SW480 (cell line): ENCODE measurements around the gene CDC27.
"Not testable (repeated sequence)": the region's sequence is repeated elsewhere in the genome, so short reads cannot be mapped to it uniquely, and the experiment has no call there.

Source experiments
- DNase-seq: peaks from one replicate; pipeline ENCODE4 v3.0.0-alpha.2; 2016; ENCODE audit warnings: low spot score

Gene CDC27

DNA sequence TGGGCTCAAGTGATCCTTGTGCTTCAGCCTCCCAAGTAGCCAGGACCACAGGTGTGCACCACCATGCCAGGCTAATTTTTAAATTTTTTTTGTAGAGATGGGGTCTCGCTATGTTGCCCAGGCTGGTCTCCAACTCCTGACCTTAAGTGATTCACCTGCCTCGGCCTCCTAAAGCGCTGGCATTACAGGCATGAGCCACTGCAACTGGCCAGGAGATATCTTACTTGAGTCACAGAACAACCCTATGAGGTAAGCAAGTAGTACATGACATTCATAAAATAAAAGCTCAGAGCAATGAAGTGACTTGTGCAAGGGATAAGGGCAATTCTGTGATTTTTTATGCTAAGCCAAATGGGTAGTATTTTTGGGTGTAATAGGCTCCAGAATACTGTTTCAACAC, 57.3 kb downstream of the CDC27 start:
- DNase-seq = no peak

DNA sequence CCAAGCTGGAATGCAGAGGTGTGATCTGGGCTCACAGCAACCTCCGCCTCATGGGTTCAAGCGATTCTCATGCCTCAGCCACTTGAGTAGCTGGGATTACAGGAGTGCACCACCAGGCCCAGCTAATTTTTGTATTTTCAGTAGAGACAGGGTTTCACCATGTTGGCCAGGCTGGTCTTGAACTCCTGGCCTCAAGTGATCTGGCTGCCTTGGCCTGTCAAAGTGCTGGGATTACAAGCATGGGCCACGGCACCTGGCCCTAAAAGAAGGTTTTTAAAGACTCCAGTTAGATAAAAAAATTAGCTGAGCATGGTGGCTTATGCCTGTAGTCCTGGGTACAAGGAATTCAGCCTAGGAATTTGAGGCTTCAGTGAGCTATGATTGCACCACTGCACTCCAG, 62.3 kb downstream of the CDC27 start:
- not testable (repeated sequence) for DNase-seq

- DNase-seq = not testable (repeated sequence)
Observed at GRCh38 chr17:47123262-47123661, 65.8 kb downstream of the CDC27 start.

DNA sequence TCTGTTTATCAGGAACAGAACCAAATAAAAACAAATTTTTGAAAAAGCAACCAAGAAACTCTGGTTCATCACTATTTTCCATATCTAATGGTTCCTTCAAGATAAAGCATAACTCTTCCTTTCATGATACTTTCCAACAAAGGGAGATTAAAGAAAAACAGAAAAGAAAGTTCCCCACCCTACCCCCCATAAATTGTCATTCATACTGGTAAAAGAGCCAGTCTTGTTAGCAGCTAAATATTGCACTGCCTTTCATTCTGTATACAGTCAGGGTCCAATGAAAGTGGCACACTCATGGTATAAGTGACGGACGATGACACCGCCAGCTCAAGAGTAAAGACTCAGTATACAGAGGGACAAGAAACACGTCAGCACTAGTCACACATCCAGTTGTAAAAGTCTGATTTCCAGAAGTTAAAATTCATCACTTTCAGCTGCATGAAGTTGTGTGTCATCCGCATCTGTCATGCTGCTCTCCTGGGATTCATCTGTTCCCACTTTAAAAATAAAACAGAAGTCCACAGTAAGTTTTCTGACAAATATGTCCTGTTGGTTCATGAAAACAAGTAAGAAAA, 68.5 kb downstream of the CDC27 start:
- DNase-seq = no peak

DNA sequence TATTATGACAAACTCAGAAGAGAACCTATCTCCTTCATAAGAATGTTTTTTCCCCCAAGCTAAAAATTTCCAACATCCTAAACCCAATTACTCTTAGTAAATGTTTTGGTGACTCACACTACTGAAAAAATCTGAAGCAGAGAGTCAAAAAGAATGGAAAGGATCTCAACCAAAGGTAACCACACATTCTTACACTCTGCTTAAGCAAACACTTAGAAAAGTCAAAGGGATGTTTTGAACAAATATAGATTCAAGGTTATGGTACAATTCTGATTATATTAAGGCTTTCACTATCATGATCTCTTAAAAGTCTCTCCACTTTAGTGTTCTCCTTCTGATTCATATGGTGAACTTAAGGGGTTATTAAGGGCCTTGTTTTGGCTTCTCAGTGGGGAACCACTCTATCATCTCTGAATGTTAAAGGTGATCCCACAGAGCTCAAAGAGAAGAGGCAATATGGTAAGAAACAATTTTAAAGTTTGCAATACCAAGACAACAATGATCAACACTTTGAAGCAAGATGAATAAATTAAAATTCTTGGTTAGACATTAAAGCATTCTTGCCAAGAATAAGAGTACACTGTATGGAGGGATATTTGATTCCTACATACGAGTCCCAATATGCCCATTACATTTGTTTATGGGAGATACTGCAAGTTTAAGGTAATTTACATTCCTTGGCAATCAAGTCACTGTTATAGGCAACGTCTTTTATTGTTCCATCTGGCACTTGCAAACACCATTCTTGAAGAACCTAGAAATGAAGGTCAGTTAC, 69.2 kb downstream of the CDC27 start:
- no peak for DNase-seq

DNA sequence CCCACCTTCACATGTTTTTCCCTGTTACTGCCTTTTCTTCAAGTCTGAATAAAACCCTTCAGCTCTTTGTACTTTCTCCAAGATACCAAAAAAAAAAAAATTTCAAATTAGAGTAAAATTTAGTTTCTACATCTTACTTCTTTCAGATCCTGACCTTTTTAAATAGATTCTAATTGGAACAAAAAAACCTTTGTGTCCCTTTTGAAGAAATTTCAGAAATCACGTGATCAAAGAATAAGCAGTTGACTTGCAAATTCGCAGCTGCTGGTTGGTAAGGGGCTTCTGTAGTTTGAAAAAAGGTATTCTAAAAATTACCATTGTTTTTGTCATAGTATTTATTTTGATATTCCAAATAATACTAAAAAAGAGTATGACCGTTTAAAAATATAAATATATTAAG, 71.7 kb downstream of the CDC27 start:
- no peak for DNase-seq

DNA sequence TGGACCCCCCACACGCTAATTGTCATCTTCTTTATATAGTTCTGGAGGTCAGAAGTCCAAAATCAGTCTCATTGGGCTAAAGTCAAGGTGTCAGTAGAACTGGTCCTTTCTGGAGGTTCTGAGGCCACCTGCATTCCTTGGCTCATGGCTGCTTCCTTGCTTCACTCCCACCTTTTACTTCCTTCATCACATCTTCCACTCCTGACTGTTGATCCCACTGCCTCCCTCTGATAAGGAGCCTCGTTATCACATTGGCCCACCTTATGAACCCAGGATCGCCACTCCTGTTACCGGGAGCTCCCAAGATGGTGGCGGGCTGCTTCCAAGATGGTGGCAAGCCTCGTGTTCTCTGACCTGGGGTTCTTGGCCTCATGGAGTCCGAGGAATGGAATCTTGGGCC, 83.0 kb downstream of the CDC27 start:
- no peak for DNase-seq

DNA sequence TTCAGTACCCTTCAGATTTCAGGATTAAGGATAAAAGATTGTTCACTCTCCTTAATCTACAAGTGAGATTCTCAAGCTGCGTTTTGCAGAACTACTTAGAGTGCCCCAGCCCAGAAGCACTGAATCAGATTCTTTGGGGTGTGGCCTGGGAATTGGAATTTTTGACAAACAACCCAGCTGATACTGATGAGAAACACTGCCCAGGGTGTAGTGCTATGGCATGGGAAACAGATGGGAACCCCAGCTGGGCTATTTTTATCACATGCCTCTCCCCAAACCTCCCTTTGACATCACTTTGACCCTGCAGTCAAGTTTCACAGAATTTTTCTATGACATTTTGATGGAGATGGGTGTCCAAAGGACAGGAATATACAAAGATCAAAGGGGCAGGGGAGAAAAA, 83.8 kb downstream of the CDC27 start:
- DNase-seq = not testable (repeated sequence)

DNA sequence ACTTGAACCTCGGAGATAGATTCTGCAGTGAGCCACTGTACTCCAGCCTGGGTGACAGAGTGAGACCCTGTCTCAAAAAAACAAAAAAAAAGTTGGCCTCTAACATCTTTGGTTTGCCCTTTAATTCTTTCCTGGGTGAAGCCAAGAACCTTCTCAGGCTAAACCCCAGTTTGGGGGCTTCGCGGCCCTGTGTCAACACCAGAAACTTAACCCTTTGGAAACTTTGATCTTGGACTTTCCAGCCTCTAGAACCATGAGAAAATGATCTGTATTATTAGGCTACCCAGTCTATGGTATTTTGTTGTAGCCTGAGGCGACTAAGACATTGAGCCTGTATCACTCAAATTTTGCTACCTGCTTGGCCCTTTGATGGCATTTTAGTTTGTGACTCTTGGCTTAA, 86.2 kb downstream of the CDC27 start:
- no peak for DNase-seq

DNA sequence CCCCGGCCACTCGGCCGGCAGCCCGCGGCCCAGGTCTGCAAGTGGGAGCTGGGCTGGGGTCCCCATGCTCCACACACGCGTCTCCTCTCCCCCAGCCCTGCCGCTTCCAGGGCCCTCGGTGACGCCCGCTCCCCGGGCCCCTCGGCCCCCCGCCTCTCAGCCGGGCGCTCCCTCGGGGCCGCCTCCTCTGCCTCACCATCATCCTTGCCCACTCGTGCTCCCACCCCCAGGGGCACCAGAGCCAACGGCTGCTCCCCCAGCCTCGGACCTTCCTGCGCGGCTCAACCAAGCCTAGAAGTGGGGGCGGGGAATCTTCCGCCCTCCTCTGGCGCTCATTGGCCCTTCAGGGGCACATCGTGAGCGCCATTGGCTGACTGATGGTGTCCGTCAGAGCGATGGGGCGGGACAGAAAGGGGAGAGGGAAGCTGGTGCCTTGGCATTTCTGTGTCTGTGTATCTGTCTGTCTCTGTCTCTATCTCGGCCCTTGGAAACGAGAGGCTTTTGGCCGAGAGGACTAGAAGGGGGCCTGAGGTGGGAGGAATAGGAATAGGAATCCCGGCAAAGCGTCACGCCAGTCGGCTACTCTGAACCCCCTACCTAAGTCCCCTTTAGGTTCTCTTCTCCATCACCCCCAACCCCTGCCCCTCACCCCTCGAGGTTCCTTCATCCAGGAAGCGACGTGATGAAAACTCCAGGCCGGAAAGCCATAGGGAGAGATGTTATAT, 88.9 kb downstream of the CDC27 start:
- DNase-seq = peak; percentile 88

DNA sequence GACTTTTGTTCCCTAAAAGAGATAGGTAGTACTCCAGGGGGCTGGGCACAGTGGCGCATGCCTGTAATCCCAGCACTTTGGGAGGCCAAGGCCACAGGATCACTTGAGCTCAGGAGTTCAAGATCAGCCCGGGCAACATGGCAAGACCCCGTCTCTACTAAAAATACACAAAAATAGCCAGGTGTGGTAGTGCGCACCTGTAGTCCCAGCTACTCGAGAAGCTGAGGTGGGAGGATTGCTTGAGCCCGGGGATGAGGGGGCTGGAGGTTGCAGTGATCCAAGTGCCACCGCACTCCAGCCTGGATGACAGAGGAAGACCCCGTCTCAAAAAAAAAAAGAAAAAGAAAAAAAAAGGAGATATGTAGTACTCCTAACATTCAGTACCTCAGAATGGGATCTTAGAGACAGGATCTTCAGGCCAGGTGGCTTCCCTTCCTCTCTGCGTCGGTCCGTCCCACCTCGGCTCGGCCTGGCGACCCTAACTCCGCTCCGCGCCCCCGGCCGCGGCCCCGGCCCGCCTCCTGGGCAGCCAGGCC, 89.6 kb downstream of the CDC27 start:
- no peak for DNase-seq

- no peak for DNase-seq
Observed at GRCh38 chr17:47096343-47096742, 92.8 kb downstream of the CDC27 start.

DNA sequence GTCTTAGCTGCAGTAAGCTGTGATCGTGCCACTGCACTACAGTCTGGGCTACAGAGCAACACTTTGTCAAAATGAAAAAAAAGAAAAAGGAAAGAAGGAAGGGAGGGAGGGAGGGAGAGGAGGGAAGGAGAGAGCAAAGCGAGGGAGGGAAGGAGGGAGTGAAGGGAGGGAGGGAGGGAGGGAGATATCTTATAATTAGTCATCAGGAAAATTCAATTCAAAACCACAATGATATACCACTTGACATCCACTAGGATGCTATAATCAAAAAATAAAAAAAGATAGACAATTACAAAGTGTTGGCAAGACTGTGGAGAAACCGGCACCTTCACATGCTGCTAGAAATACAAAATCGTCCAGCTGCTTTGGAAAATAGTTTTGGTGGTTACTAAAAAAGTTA, 93.8 kb downstream of the CDC27 start:
- DNase-seq = no peak

- peak; percentile 34 for DNase-seq
Observed at GRCh38 chr17:47087093-47087492, 102.0 kb downstream of the CDC27 start.

GRCh38 chr17:47085736-47086135, 103.4 kb downstream of the CDC27 start:
- DNase-seq = no peak

DNA sequence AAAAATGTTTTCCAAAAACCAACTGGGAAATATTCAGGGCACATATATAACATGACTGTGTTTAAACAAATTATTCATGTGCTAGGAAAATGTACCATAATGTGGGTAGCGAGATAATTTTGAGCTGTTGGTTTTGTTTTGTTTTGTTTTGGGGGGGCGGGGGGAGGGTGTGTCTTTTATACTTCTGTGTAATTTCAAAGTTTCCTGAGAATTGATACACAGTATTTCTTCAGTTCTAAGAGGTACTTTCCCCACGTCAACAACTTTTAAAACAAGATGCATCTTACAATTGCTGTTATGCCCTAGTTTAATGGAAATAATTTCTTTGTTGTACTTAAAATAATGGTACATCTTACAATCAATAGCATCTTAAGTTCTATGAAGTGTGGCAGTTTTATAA, 110.3 kb downstream of the CDC27 start:
- no peak for DNase-seq

DNA sequence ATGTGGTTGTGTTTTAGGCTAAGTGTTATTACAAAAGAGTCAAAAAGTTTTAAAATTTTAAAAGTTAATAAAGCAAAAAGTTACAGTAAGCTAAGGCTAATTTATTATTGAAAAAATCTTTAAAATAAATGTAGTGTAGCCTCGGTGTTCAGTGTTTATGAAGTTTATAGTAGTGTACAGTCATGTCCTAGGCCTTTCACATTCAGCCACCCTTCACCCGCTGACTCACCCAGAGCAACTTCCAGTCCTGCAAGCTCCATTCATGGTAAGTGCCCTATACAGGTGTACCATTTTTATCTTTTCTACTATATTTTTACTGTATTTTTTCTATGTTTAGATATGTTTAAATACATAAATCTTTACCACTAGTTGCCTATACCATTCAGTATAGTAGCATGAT, 111.5 kb downstream of the CDC27 start:
- no peak for DNase-seq

- peak; percentile 14 for DNase-seq
Observed at GRCh38 chr17:47076171-47076570, 112.9 kb downstream of the CDC27 start.

- not testable (repeated sequence) for DNase-seq
Observed at GRCh38 chr17:47074361-47074760, 114.7 kb downstream of the CDC27 start.

DNA sequence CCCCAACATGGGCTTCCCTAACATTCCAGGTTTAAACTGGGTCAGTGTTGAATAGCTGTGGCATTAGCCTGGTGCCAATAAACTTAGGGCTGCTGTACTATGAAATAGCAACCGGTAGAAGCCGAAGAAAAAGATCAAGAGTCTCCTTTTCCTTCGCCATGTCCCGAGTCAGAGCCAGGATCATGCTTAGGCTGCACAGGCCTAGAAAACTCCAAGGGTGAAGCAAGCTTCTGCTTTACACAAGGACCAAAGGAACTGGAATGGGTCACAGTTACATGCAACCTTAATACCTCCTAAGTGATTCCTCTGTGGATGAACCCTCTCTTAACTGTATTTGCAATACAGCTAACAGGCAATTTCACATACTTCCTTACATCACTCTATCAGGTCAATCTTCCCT, 115.5 kb downstream of the CDC27 start:
- DNase-seq = not testable (repeated sequence)

DNA sequence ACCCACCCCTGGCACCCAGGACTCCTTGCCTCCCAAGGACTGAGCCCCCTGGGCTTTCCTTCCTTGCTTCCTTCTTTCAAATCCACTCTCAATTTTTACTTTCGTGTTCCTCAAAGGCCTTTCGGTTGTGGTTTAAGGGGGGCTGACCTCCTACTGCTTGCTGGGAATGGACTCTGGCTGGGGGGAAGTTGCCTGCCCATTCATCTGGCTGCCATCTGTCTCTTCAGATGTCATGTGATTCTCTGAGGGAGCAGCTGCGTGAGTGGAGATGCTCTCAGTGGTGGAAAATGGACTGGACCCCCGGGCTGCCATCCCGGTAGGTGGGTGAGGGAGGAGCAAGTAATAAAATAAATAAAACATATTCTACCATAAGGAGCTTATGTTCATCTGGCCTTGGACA, 116.2 kb downstream of the CDC27 start:
- no peak for DNase-seq

GRCh38 chr17:47071171-47071570, 117.9 kb downstream of the CDC27 start:
- not testable (repeated sequence) for DNase-seq

GRCh38 chr17:47070266-47070665, 118.8 kb downstream of the CDC27 start:
- peak; percentile 92 for DNase-seq
